ENCODE measurements around the gene ERVV-1.
"Not testable (repeated sequence)": the region's sequence is repeated elsewhere in the genome, so short reads cannot be mapped to it uniquely, and the experiment has no call there.

ERVV-1 gene

DNA sequence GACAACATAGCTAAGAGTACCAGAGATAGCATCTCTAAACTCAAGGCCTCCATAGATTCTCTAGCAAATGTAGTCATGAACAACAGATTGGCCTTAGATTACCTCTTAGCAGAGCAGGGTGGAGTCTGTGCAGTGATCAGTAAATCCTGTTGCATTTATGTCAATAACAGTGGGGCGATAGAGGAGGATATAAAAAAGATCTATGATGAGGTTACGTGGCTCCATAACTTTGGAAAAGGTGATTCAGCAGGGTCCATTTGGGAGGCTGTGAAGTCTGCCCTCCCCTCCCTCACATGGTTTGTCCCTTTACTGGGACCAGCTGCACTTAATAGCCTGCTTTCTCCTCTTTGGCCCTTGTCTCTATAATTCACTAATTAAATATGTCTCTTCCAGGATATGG lies 1.4 kb downstream of the ERVV-1 start:
- TF ChIP-seq, protein P1, sequence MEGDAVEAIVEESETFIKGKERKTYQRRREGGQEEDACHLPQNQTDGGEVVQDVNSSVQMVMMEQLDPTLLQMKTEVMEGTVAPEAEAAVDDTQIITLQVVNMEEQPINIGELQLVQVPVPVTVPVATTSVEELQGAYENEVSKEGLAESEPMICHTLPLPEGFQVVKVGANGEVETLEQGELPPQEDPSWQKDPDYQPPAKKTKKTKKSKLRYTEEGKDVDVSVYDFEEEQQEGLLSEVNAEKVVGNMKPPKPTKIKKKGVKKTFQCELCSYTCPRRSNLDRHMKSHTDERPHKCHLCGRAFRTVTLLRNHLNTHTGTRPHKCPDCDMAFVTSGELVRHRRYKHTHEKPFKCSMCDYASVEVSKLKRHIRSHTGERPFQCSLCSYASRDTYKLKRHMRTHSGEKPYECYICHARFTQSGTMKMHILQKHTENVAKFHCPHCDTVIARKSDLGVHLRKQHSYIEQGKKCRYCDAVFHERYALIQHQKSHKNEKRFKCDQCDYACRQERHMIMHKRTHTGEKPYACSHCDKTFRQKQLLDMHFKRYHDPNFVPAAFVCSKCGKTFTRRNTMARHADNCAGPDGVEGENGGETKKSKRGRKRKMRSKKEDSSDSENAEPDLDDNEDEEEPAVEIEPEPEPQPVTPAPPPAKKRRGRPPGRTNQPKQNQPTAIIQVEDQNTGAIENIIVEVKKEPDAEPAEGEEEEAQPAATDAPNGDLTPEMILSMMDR (IDR thresholded peaks at IDR 0.05; ENCODE audit: control insufficient read depth, insufficient read depth, low read depth, low read length, missing control alignments): no peak
- H3K4me3 ChIP-seq (ENCODE audit: control insufficient read depth, low read depth, low read length): no peak overlapping the region
- no peak for DNase-seq (ENCODE audit: low read depth)

DNA sequence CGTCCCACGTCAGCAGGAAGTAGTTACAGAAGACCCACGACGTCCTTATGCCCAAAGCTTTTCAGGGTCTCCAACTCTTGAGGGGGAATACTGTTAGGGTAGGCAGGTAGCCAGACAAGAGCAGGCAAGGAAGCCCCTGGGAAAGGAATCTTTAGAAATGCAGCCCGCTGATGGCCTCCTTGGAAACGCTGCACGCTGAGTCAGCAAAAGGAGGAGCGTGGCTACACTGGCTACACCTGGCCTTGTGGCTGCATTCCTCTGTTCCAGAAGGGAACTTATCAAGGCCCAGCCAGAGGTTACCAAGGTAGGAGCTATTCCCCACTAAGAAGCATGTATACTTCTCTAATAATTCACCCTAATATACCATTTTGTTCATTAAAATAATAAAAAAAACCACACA lies 2.0 kb downstream of the ERVV-1 start:
- no peak for DNase-seq (ENCODE audit: low read depth)
- TF ChIP-seq, protein P1 (IDR thresholded peaks at IDR 0.05; ENCODE audit: control insufficient read depth, insufficient read depth, low read depth, low read length, missing control alignments): no peak
- no peak overlapping the region for H3K4me3 ChIP-seq (ENCODE audit: control insufficient read depth, low read depth, low read length)

DNA sequence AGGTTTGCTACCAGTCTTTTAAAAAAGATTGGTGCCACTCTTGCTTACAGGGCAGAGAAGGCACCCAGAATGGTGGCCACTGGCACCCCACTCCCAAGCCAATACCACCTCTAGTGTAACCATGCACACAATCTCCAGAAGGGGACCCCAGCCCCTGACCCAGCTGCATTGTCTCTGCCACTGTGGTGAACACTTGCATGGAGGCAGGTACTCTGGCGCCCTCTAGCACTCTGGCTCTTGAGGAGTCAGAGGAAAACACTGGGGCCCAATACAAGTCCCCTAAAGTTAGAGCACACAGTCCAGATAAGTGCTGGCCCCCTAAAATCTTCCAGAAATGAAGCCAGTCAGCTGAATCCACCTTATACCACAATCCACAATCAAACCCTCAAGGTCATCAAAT lies 6.0 kb downstream of the ERVV-1 start:
- H3K4me3 ChIP-seq (ENCODE audit: control insufficient read depth, low read depth, low read length): no peak overlapping the region
- DNase-seq (ENCODE audit: low read depth): no peak
- TF ChIP-seq, protein P1 (IDR thresholded peaks at IDR 0.05; ENCODE audit: control insufficient read depth, insufficient read depth, low read depth, low read length, missing control alignments): peak; percentile 30

DNA sequence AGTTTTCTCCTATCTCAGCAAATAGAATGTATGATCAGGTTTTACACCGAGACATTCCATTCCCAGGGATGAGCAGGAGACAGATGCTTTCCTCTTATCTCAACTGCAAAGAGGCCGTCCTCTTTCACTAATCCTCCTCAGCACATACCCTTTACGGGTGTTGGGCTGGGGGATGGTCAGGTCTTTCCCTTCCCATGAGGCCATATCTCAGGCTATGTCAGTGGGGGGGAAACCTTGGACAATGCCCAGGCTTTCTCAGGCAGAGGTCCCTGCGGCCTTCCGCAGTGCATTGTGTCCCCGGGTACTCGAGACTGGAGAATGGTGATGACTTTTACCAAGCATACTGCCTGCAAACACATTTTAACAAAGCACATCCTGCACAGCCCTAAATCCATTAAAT lies 14.6 kb downstream of the ERVV-1 start:
- not testable (repeated sequence) for H3K4me3 ChIP-seq (ENCODE audit: control insufficient read depth, low read depth, low read length); DNase-seq (ENCODE audit: low read depth)

DNA sequence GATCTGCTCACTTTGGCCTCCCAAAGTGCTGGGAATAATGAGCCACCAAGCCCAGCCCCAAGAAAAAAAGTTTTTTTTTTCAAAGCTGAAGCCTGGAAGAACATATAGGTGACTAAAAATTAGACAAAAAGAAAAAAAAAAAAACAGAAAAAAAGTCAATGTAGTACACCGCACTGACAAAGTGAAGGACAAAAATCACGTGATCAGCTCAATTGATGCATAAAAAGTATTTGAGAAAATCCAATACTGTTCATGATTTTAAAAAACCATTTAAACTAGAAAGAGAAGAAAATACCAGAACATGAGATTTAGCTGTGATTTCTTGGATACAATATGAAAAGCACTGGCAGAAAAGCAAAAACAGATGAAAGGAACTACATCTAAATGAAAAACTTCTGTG lies 20.3 kb downstream of the ERVV-1 start:
- DNase-seq (ENCODE audit: low read depth): no peak

DNA sequence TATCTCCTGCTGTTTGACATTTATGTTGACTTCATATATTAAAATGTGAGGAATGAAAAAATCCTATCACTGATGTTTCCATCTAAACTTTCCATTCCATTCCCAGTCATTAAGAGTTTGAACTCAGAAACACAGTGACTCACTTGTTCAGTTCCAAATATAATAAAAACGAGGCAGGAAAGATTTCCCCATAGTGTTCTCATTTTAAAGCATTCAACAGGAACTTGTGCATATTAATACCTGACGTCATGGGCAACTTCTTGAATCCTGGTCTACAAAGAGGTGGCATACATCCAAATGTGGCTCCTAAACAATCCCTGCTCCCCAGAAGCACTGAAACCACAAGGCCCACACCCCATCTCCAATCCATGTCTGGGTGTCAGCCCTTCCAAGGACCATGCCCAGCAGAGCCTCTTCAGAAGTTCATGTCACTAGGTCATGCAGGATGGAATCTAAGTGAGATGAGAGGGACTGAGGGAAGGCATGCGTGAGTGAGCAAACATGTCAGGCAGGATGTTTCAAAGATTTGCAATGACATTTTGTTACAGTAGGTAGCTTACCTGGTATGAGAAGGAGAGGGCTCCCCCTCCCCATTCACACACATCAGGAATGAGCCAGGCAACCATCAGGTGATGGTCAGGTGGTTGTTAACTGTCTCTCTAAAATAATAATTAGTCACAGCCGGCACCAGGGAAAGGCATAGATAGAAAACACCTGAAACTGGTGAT lies 21.4 kb downstream of the ERVV-1 start:
- no peak for DNase-seq (ENCODE audit: low read depth)
- no peak overlapping the region for H3K4me3 ChIP-seq (ENCODE audit: control insufficient read depth, low read depth, low read length)
- TF ChIP-seq, protein P1 (IDR thresholded peaks at IDR 0.05; ENCODE audit: control insufficient read depth, insufficient read depth, low read depth, low read length, missing control alignments): no peak

More for the DNA sequence above, 20.3 kb downstream of the ERVV-1 start:
- TF ChIP-seq, protein P1 (IDR thresholded peaks at IDR 0.05; ENCODE audit: control insufficient read depth, insufficient read depth, low read depth, low read length, missing control alignments): no peak
- H3K4me3 ChIP-seq (ENCODE audit: control insufficient read depth, low read depth, low read length): no peak overlapping the region

DNA sequence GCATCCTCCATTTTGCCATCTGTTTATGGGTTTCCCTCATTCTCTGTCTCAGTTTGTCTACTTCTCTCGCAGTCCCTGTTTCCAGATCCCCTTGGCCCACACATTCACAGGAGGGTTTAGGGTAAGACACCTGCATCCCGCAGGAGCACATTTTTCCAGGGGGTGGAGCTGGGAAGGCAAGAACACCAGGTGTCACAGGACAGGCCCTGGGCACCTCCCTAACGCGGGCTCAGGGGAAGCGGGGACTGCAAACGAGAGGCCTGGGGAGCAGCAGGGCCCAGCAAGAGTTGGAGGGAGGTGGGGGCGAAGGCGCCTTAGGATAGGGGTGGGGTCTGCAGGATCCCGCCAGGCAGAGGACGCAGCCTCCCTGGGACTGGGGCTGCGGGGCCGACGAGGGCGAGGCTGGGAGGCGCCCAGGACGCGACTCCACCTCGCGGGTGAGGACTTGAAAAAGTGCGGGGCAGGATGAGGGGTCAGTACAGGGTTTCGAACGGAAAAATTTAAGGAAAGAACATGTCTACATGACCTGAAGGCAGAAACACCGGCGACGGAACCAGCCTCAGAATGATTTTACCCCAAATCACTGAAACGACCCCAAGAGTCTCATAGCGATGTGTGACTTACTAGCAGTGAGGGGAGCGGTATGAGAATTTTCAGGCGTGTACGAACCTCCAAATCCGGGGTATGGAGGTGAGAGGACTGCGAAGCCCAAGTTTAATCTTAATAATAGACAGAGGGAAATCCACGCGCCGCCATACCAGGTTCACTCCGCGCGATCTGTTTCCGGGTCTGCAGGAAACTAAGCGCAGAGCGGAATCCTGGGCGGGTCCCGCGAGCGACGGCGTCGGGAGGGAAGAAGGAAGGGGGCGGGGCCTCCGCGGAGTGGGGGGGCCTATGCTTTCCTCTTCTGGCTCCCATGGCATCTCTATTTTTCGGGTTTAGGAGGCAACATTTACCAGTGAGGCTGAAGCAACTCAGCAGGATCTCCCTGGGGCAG lies 23.7 kb downstream of the ERVV-1 start:
- DNase-seq (ENCODE audit: low read depth): peak; percentile 7
- peak overlapping the region; percentile 79 for H3K4me3 ChIP-seq (ENCODE audit: control insufficient read depth, low read depth, low read length)
- TF ChIP-seq, protein P1 (IDR thresholded peaks at IDR 0.05; ENCODE audit: control insufficient read depth, insufficient read depth, low read depth, low read length, missing control alignments): no peak
